ENCODE results near the gene ATP13A3.

The ATP13A3 gene

DNA sequence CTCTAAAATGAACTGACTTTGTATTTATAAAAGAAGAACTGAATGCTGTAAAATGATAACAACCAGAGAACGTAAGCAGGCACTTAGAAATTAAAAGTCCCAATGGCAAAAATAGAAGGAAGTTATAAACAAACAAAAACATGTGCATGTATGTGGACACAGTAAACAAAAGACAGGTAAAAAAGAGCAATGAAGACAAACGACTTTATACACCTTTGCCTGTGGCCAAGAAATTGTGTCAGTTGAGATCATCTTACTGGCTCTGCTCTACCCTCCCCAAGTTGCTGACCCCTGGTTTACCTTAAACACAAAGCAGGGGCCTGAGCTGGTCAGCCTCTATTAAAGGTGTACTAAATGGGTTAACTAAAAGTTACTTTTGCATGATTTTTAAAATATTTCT is 46.0 kb downstream of the ATP13A3 start:
- DNase-seq (ENCODE audit: low read depth, low spot score): no peak

DNA sequence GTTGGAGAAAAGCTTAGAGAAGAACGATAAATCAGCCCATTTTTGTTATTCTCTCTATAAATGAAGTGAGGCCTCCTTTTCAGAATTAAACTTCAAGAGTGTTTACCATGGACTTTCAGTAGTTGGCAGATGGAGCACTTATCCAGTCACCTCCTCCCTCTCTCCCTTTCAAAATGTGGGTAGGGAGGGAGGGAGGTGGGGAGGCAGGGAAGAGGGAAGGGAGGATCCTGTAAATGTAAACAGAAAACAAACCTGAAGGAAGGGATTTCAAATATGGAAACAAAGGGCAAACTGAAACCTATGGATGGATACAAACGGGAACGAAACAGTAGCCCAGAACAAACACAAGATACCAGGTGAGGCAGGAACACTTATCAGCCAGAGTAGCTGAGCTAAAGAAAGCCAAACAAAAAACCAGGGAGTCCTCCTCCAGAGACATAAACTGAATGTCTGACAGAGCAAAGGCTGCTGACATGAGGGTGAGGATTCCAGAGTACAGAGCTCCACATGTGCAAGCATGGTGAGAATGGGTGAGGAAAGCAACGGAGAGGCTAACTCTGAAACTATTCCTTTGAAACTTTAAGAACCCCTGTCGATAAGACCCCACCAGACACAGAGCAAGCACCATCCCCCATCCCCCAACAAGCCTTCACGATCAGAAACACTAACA is 46.8 kb downstream of the ATP13A3 start:
- DNase-seq (ENCODE audit: low read depth, low spot score): no peak

DNA sequence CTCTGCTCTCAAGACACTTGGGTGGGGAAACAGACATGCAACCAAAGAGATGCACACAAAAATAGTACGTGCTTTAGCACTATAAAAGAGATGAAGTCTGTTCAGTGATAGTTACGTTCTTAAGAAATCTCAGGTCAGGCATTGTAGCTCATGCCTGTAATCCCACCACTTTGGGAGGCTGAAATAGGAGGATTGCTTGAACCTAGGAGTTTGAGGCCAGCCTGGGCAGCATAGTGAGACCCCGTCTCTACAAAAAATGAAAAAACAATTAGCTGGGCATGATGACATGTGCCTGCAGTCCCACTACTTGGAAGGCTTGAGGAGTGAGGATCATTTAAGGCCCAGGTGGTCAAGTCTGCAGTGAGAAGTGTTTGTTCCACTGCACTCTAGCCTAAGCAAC is 52.3 kb downstream of the ATP13A3 start:
- DNase-seq (ENCODE audit: low read depth, low spot score): no peak

DNA sequence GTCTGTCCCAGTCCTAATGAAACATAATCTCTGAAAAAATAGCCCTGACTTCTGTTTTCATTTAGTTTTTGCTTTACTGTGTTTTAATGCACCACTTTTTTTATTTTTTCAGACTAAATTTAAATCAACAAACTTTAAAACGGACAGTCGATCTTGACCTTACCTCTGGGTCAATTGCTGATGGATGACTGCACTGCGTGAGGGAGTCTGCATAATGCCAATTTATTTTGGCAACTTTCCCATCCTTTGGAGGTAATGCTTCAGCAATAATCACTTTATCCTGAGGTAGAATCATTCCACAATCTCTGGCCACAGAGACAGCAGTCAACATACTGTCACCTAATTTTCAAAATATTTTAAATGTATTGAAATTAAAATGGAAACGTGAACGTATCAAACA is 55.2 kb downstream of the ATP13A3 start:
- DNase-seq (ENCODE audit: low read depth, low spot score): no peak

DNA sequence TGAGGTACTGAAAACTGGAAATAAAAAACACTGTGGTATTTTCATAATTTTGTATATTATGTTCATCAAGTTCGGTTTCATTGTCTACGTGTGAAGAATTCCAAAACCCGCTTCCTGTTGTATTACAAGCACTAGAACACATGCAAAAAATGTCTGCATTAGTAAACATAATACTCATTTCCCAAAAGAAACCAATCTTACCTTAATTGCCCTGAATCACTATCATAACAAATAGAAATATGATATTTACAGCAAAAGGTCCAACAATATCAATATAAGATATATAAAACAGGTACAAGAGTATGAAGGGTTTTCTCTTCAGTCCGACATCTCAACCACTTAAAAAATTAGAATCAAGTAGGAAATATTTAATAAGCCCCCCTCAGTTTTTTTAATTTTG is 61.4 kb downstream of the ATP13A3 start:
- no peak for DNase-seq (ENCODE audit: low read depth, low spot score)

DNA sequence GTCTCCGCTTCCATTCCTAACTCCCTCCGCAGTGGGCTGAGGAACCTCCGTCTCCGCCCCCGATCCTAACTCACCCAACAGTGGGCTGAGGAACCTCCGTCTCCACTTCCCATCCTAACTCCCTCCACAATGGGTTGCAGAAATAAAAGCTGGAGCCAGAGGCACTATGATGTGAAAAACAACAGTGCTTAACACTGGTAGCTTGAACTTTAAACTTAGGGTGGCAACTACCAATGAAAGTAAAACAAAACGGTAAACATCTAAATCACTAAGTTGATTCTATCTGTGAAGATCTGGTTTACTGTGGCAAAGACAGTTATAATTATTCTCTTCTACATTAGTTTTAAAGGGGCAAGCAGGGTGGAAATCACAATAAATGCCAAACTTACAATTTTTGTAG is 61.8 kb downstream of the ATP13A3 start:
- no peak for DNase-seq (ENCODE audit: low read depth, low spot score)

DNA sequence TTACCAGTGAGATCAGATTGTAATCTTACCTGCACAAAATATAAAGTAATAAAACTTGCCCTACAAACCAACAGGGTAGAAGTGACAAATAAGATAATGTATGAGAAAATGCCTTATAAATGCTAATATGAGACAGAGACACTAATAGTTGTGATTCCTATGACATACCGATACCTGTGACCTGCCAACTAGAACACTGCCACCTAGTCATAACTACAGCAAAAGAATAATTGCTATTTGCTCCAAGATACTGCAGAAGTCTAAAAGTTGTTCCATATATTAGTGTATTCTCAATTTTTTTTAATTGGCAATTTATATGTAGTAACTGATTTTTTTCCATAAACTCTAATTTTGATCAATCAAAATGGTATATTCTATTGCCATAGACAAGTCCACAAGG is 62.4 kb downstream of the ATP13A3 start:
- no peak for DNase-seq (ENCODE audit: low read depth, low spot score)

DNA sequence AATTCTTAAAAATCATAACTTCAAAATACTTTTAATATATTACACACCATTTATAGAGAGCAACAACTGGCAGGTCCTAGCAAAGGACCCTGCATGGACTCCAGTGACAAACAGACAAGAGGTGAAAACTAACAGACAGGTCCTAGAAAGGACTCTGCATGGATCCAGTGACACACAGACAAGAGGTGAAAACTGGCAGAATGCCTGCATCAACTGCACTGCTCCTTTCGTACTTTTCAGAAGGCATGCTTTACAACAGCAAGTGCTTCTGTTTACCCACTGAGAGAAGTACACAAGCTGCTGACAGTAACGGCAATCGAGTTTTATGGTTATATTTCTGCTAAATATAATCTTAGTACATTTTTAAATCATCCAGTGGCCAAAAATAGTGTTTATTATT is 63.5 kb downstream of the ATP13A3 start:
- DNase-seq (ENCODE audit: low read depth, low spot score): no peak

DNA sequence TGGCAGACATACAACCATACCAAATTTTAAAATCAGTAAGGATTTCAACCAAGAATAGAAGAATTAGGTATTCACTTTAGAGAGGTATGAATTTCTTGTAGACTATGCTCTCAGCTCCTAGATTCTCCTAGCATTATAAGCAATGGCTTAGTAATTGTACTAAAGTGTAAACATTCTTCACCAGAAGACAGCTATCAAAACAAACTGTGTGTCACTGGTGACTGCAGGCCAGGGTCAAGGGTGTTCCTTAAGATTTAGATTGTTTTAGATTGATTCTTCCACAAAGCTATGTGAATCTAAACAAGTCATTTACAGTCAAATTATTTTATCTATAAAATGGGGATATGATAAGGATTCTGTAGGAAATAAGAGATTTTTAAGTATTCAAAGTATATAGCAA is 64.6 kb downstream of the ATP13A3 start:
- DNase-seq (ENCODE audit: low read depth, low spot score): no peak

DNA sequence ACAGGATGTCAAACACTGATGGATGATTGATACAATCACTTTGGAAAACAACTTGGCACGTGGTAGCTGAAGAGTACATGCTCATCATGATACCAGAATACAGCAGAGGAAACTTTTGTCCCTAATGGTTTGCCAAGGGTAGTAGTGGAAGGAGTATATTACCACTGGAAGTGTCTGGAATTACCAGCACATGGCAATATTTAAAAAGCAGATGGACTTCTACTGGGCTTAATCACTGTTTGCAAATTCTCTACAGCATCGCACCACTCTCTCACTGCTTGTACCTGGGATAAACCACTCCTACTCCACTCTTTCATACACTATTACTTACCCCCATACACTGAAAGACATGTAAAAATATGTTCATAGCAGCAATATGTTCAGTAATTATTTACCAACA is 68.1 kb downstream of the ATP13A3 start:
- no peak for DNase-seq (ENCODE audit: low read depth, low spot score)

DNA sequence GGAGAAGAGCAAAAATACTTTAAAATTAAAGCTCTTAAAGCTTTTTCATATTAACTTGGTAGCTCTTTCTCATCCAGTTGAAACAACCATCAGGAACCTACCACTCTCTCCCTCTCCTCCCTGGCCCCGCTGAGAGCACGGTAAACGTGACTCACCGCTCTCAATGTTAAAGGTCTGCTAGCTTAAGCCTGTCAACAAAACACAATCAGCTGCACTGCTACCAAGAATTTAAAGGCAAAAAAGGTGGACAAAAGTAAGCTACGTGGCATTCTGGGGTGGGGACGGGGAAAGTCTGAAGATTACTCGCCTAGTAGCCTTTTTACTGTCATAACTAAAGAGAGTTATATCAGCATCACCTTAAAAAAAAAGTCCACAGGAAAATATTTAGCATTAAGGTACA is 79.4 kb downstream of the ATP13A3 start:
- DNase-seq (ENCODE audit: low read depth, low spot score): no peak

DNA sequence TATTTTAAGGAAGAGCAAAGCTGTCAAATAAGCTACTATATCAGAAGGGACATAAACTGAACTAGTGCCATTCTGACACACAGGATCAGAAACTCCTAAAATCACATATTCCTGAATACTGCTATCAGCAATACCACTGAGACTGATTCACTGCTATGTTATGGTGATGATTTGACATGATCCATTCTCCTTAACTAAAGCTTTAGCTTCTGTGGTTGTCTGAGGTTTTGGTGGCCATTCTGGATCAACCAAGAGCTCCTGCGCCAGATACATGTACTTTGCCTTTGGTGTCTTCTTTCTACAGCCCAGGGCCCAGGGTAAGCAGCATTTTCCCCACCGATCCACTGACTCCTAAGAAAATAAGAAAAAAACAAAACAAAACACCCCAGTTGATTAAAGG is 81.0 kb downstream of the ATP13A3 start:
- no peak for DNase-seq (ENCODE audit: low read depth, low spot score)

DNA sequence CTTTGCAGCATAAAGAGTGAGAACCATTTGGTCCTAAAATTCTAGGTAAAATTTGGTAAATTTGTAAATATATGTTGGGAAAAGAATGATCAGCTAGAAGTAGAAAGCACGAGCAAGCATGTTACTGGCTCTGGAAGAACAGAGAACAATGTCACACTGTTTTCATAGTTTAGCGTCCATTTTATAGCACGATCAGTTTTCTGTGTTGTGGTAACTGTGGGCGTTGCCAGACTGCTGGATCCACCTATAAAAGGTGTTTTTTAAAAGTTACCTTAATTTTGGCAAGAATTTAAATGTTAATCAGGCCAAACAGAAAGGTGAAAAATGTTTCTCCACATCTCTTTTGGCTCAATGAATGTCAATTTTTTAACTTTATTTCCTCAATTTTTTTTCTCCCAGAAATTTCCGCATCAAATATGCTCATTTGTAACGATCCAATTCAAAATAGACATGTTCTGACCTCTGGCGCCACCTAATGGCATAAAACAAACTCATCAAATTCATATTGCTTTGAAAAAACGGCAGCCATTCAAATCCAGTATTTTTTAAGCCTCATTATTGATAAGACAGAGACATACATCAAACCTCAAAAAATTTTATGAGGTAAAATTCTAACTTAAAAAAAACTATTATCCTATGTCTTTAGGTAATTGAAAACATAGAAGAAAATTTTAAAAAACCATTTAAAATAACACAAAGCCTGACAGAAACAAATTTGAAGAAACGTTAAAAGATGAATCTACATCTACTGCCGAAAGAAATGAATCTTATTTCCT is 82.2 kb downstream of the ATP13A3 start:
- DNase-seq (ENCODE audit: low read depth, low spot score): no peak

DNA sequence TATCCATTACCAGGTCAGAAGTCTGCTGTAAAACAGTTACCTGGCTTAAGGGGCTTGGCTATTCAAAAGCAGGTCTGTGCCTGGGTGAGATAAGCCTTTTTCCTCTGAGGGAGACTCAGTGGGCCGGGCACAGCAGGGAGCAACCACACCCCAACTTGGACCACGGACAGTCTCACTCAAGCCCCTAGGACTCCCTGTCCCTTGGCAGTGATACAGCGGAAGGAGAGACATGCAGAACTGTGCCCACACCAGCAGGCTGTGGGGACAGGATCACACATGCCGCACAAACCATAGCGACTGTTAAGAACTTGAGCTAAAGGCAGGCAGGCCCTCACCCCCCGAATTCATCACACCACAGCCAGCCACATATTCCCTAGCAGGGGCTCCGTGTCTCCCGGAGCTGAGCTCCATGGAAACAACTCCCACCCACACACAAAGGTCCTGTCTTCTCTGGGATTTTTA is 84.9 kb downstream of the ATP13A3 start:
- DNase-seq (ENCODE audit: low read depth, low spot score): no peak

DNA sequence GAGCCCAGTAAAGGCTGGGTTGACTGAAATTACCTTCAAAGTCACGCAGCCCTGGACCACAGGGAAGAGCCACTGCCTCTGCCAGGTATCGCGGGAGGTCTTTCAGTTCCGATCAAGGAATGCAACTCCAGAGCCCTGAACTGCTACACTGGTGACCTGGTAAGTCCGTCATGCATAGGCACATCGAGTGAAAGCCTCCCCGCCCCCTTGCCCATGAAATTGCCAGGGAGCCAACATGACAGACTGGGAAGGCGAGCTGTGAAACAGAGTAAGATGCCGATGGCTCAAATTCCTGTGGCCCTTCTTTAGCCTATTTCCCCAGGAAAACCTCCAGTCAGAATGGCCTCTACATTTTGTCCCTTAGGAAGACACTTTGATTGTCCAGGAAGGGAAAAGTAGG is 85.5 kb downstream of the ATP13A3 start:
- DNase-seq (ENCODE audit: low read depth, low spot score): no peak

DNA sequence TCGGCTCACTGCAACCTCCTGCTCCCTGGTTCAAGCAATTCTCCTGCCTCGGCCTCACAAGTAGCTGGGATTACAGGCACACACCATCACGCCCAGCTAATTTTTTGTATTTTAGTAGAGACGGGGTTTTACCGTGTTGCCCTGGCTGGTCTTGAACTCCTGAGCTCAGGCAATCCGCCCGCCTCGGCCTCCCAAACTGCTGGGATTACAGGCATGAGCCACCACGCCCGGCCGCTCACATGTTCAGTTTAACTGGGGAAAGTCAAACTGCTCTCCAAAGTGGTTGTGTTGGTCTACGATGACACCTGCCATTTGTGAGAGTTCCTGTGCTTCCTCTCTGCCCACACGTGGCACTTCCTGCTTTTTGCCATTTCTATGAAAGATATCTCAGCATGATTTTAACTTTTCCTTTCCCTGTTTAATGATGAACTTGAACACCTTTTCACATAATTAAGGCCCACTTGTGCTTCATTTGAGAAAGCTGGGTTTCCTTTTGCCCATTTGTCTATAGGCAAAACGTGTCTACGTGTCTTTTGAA is 86.9 kb downstream of the ATP13A3 start:
- DNase-seq (ENCODE audit: low read depth, low spot score): no peak

DNA sequence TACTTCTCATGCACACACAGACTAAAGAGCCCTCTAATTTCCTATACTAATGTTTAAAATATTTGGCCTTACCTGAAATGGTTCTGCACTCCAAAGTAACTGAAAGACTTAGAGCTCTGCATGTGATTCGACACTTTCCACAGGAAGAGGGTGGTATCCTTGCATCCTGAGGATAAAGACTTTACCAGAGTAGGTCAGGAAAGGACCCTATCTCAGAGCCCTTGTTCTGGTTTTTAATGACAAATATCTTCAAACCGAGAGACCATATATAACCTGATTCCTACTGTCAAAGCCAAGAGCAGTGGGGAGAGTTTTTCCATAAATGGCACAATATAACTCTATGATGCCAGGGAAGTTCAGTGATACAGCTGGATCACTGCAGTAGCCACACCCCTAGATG is 87.6 kb downstream of the ATP13A3 start, which contains the start of gene GP5:
TSS of gene GP5 (minus strand) at position 101 of the 400 bp plus-strand sequence. CDS start 984 bp downstream, outside the sequence.
- DNase-seq (ENCODE audit: low read depth, low spot score): no peak

DNA sequence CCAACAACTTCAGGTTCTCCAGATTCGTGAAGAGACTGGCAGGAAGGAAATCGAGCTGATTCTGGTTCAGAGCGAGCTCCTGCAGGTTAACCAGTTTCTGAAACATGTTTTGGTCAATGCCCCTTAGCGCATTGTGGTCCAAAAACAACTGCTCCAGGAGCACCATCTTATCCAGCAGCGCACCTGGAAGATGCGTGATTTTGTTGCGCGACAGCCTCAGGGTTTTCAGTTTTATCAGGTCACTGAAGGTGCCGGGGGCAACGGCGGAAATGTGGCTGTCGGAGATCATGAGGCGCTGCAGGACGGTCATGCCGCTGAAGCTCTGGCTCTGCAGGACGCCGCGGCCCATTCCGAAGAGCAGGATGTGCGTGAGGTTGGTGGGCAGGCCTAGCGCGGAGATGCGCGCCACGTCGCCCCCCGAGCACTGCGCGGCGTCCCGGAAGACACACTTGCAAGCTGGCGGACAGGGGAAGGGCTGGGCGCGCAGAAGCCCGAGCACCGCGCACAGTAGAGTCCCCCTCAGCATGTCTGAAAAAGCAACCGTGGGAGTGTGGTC is 89.0 kb downstream of the ATP13A3 start:
- DNase-seq (ENCODE audit: low read depth, low spot score): no peak

DNA sequence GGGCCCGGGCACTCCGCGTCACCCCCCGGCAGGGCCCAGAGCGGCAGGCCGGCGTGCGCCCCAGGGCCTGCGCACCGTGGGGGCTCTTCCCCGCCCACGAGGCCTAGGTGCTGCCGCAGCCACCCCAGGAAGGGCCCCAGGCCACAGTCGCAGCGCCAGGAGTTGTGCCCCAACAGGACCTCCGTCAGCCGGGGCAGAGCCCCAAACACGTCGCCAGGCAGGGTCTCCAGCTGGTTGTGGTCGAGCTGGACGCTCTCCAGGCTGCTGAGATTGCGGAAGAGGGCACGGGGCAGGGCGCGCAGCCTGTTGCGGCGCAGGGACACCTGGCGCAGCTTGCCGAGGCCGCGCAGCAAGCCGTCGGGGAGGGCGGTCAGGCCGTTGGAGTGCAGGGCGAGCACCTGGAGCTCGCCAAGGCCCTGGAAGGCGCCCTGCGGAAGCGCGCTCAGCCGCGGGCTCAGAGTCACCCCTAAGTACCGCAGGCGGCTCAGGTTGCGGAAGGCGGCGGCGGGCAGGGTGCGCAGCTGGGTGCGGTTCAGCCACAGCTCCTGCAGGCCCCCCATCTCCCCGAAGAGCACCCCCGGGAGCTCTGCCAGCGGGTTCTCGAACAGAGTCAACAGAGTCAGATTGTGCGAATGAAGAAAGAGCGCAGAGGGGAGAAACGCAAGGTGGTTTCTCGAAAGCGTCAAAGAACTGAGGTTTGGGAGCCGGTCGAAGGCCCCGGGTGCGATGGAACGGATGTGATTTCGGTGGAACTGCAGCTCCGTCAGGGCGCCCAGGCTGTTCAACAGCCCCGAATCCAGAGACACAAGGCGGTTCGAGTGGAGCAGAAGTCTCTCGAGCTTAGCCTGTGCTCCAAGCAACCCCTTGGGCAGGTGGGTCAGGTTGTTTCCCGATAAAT is 89.7 kb downstream of the ATP13A3 start:
- DNase-seq (ENCODE audit: low read depth, low spot score): no peak

DNA sequence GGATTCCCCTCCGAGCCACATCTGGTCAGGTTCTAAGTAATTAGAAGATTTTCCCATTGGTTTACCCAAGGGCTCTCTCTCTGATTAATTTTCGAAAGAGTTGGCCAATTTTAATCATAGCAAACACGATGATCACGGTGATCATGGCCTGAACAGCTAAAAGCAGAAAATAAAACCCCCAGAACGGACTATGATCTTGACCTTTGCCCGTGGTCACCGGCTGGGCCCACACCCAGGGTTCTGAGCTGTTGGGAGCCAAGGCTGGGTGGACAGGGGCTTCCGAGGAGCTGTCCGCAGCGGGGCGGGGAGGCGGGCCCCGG is 90.3 kb downstream of the ATP13A3 start:
- DNase-seq (ENCODE audit: low read depth, low spot score): no peak

DNA sequence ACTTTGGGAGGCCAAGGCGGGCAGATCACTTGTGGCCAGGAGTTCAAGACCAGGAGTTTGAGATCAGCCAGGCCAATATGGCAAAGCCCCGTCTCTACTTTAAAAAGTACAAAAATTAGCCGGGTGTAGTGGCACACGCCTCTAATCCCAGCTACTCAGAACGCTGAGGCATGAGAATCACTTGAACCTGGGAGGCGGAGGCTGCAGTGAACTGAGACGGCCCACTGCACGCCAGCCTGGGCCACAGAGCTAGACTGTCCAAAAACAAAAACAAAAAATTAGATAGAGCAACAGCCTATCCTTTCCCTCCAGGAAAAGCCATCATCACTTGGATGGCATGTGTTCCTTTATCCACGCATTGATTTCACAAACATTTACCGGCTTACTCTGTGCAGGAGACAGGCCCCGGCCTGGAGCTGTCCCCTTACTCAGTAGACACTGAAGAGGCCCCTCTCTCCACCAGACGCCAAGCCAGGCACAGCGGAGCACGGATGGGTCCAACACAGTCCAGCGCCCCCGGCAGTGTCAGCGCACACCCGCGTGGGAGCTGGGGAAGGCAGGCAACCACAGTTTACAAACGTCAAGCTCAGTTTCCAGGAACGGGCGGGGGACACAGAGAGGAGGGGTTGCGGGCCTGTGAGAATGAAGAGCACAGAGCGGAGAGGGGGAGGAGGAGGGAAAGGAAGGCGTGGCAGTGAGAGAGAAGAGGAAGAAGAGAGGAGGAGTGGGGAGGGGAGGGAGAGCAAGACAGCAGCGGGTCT is 90.8 kb downstream of the ATP13A3 start:
- peak; percentile 23 for DNase-seq (ENCODE audit: low read depth, low spot score)

Measured in activated naive CD8-positive, alpha-beta T cell treated with anti-CD3 and anti-CD28 coated beads, Interleukin-2, amount 50 U/mL, for 16 hours (primary cell).